Vagina (tissue), 2 donors: ENCODE data around the gene ARHGEF12. TPM values are rescaled to one million over a fixed set of nuclear protein-coding genes. Genes with fewer than 3 reads are reported as not detected.

ENCODE experiments used
- DNase-seq, 2 donors: peaks; one replicate each; pipeline ENCODE4 v3.0.0-alpha.2; 2017; ENCODE audit errors: extremely low spot score in 2 of 2
- H3K27ac ChIP-seq: fragments of 200-600 bp; sonication (generic); one replicate; pipeline ENCODE4 v1.5.1; 2019
- H3K27me3 ChIP-seq: fragments of 200-600 bp; sonication (generic); one replicate; pipeline ENCODE4 v1.5.1; 2019
- H3K36me3 ChIP-seq, 2 donors: fragments of 200-600 bp; sonication (generic); one replicate each; pipeline ENCODE4 v1.5.1; 2017 to 2019
- H3K4me1 ChIP-seq: fragments of 200-600 bp; sonication (generic); one replicate; pipeline ENCODE4 v1.5.1; 2019
- H3K4me3 ChIP-seq, 2 donors: fragments of 200-600 bp; sonication (generic); 1 replicate in 1 of 2; 2 replicates in 1 of 2; pipeline ENCODE4 v1.5.1; 2016 to 2019
- H3K9me3 ChIP-seq: fragments of 200-600 bp; sonication (generic); one replicate; pipeline ENCODE4 v1.5.1; 2019
- POLR2A ChIP-seq, 2 donors: fragments of 450-650 bp; IDR thresholded peaks; one replicate each; pipeline ENCODE4 v1.6.1; 2017; ENCODE audit warnings: antibody characterized with exemption in 2 of 2, mild to moderate bottlenecking in 2 of 2, moderate library complexity in 2 of 2
- POLR2AphosphoS5 ChIP-seq, 2 donors: sonication (generic); formaldehyde crosslinking; IDR thresholded peaks; one replicate each; pipeline ENCODE4 v1.9.0; 2017; ENCODE audit warnings: antibody characterized with exemption in 2 of 2, mild to moderate bottlenecking in 2 of 2, low read depth in 1 of 2; ENCODE audit not compliant: insufficient read depth in 1 of 2
- intact Hi-C: fragments of 100-400 bp; cut with DNase I; formaldehyde crosslinking; loops from one replicate; pipeline ENCODE4 v1.15.1; 2023
- total RNA-seq: library from RNA; depleted of rRNA; stranded (reverse); fragments of >200 nt; gene quantifications from one replicate; pipeline ENCODE4 v1.2.3, GENCODE V29; 2016
- TF ChIP-seq, protein P1 (sequence below), 3 experiments: fragments of 450-650 bp in 2 of 3; fragments of 200-600 bp in 1 of 3; sonication (generic) in 1 of 3; IDR thresholded peaks; one replicate each; pipeline ENCODE4 v1.5.1; 2017 to 2019; ENCODE audit warnings: antibody characterized with exemption in 3 of 3, mild to moderate bottlenecking in 2 of 3, moderate library complexity in 2 of 3

The ARHGEF12 gene
- total RNA-seq, 1 donor from 2014 or later = 106 TPM

GRCh38 chr11:120471131-120471530 lies 134.9 kb downstream of the ARHGEF12 start:
- H3K36me3 ChIP-seq = peaks cover 0 to 62% of the 10 kb centered on the region in 2 donors

DNA sequence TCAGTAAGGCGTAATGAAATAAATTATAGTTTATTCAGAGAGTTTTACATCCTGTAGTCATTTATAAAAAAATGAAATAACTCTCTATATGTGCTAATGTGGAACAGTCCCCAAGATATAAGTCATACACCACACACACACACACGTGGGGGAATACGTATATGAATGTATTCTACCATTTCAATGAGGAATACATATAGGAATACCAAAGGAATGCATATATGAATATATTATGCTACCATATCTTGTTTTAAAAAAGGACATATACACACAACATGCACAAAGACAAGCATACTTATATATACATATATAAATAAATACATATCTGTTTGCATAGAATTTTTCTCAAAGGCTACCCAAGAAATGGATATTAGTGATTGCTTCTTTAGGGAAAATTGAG lies 135.8 kb downstream of the ARHGEF12 start:
- Histone ChIP-seq H3K36me3 (peaks cover 0 to 64% of the 10 kb centered on the region in 2 donors), H3K27ac (no peak overlapping the region), H3K9me3 (no peaks in the 10 kb centered on the region), H3K4me1 (no peaks in the 10 kb centered on the region), H3K4me3 (no peak overlapping the region), H3K27me3 (no peaks in the 10 kb centered on the region)
- intact Hi-C loops = no loop called here
- no peak for DNase-seq
- TF ChIP-seq POLR2AphosphoS5 (IDR thresholded peaks at IDR 0.05; ENCODE audit: insufficient read depth in 1 of 2, low read depth in 1 of 2) = no peak
- TF ChIP-seq, protein P1, sequence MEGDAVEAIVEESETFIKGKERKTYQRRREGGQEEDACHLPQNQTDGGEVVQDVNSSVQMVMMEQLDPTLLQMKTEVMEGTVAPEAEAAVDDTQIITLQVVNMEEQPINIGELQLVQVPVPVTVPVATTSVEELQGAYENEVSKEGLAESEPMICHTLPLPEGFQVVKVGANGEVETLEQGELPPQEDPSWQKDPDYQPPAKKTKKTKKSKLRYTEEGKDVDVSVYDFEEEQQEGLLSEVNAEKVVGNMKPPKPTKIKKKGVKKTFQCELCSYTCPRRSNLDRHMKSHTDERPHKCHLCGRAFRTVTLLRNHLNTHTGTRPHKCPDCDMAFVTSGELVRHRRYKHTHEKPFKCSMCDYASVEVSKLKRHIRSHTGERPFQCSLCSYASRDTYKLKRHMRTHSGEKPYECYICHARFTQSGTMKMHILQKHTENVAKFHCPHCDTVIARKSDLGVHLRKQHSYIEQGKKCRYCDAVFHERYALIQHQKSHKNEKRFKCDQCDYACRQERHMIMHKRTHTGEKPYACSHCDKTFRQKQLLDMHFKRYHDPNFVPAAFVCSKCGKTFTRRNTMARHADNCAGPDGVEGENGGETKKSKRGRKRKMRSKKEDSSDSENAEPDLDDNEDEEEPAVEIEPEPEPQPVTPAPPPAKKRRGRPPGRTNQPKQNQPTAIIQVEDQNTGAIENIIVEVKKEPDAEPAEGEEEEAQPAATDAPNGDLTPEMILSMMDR (IDR thresholded peaks at IDR 0.05) = no peak
- TF ChIP-seq POLR2A (IDR thresholded peaks at IDR 0.05) = no peak

More at GRCh38 chr11:120471131-120471530, 134.9 kb downstream of the ARHGEF12 start:
- Histone ChIP-seq H3K9me3 (no peaks in the 10 kb centered on the region), H3K27ac (no peak overlapping the region), H3K4me1 (no peaks in the 10 kb centered on the region), H3K27me3 (no peaks in the 10 kb centered on the region), H3K4me3 (no peak overlapping the region)
- TF ChIP-seq, protein P1 (IDR thresholded peaks at IDR 0.05) = no peak
- TF ChIP-seq POLR2AphosphoS5 (IDR thresholded peaks at IDR 0.05; ENCODE audit: insufficient read depth in 1 of 2, low read depth in 1 of 2) = no peak
- no peak for TF ChIP-seq POLR2A (IDR thresholded peaks at IDR 0.05)
- no peak for DNase-seq
- intact Hi-C loops = no loop called here

- peaks cover 0 to 66% of the 10 kb centered on the region in 2 donors for H3K36me3 ChIP-seq
- H3K4me3 ChIP-seq = no peak overlapping the region
- no peaks in the 10 kb centered on the region for H3K9me3 ChIP-seq
- H3K4me1 ChIP-seq = no peaks in the 10 kb centered on the region
- TF ChIP-seq, protein P1 (IDR thresholded peaks at IDR 0.05) = no peak
- H3K27ac ChIP-seq = no peak overlapping the region
- no peaks in the 10 kb centered on the region for H3K27me3 ChIP-seq
- intact Hi-C loops = no loop called here
- no peak for DNase-seq
Observed at GRCh38 chr11:120473503-120473902, 137.3 kb downstream of the ARHGEF12 start.

GRCh38 chr11:120482149-120482548 lies 145.9 kb downstream of the ARHGEF12 start:
- no peak overlapping the region for H3K27ac ChIP-seq
- no peaks in the 10 kb centered on the region for H3K9me3 ChIP-seq
- no peak for TF ChIP-seq POLR2A (IDR thresholded peaks at IDR 0.05)
- TF ChIP-seq, protein P1 (IDR thresholded peaks at IDR 0.05) = no peak
- TF ChIP-seq POLR2AphosphoS5 (IDR thresholded peaks at IDR 0.05; ENCODE audit: insufficient read depth in 1 of 2, low read depth in 1 of 2) = no peak
- H3K36me3 ChIP-seq = peaks cover 0 to 80% of the 10 kb centered on the region in 2 donors
- no peak overlapping the region for H3K4me3 ChIP-seq
- intact Hi-C loops = no loop called here
- no peak for DNase-seq
- H3K27me3 ChIP-seq = no peaks in the 10 kb centered on the region
- H3K4me1 ChIP-seq = no peaks in the 10 kb centered on the region

DNA sequence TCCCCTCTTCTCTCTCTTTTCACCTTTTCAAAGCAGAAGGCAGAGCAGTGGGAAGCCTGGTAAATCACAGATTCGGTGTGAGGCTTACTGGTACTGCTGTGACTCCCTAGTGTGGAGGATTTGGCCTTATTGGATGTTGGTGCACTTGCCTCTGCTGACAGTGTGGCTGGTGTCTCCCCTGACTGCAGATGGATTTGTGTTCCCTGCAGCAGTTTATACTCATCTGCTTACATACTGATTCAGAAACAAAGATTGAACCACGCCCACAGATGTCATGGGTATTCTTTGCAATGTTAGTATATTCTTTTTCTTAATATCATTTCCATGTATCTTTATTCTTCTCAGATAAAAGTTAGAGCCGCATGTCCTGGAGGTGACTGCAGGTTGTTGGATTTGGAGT lies 148.5 kb downstream of the ARHGEF12 start:
- Histone ChIP-seq H3K9me3 (no peaks in the 10 kb centered on the region), H3K4me1 (no peaks in the 10 kb centered on the region), H3K36me3 (peaks cover 0 to 60% of the 10 kb centered on the region in 2 donors), H3K27ac (no peak overlapping the region), H3K4me3 (no peak overlapping the region), H3K27me3 (no peaks in the 10 kb centered on the region)
- TF ChIP-seq, protein P1 (IDR thresholded peaks at IDR 0.05) = no peak
- no peak for TF ChIP-seq POLR2A (IDR thresholded peaks at IDR 0.05)
- TF ChIP-seq POLR2AphosphoS5 (IDR thresholded peaks at IDR 0.05; ENCODE audit: insufficient read depth in 1 of 2, low read depth in 1 of 2) = no peak
- intact Hi-C loops = no loop called here
- DNase-seq = no peak
